Endothelial cell of umbilical vein (primary cell): Measurements from ENCODE around the gene PSMD3. TPM values are rescaled to one million over a fixed set of nuclear protein-coding genes. Genes with fewer than 3 reads are reported as not detected.

Experiments used
- BruUV-seq: library from RNA; stranded (reverse); fragments of 400-500 nt; replicated peaks from 2 replicates; lab custom pipeline; 2021; lab: Mats Ljungman, UMichigan
- CTCF ChIA-PET: fragments of 300-600, 350-600 bp; sonication (Branson Sonifier 250); formaldehyde crosslinking; loops from one replicate; lab custom pipeline; 2021; ENCODE audit warnings: antibody characterized with exemption, inconsistent platforms; lab: Charles Lee
- POLR2A ChIA-PET: fragments of 300-600, 350-600 bp; sonication (Branson Sonifier 250); formaldehyde crosslinking; loops from one replicate; lab custom pipeline; 2021; ENCODE audit warnings: antibody characterized with exemption, inconsistent platforms; lab: Charles Lee
- DNase-seq: peaks from one replicate; pipeline ENCODE4 v3.0.0-alpha.2; 2011; ENCODE audit warnings: low read depth, low spot score
- FAIRE-seq: peaks from 2 replicates; lab custom pipeline; 2011; peaks lifted over from hg19 to GRCh38; lab: Jason Lieb, UNC
- H2AFZ ChIP-seq: 2 replicates; pipeline ENCODE4 v1.6.0; 2012; ENCODE audit warnings: low read depth, low read length, control low read depth, inconsistent platforms
- H3K27ac ChIP-seq: 2 replicates; pipeline ENCODE4 v1.5.1; 2011; ENCODE audit warnings: low read depth, mild to moderate bottlenecking, control low read depth, low read length, moderate library complexity; ENCODE audit not compliant: insufficient read depth
- H3K27me3 ChIP-seq, 2 experiments: 2 replicates each; pipeline versions ENCODE4 v1.6.0 to v1.6.1; 2011; ENCODE audit warnings: low read length in 2 of 2, mixed read lengths in 1 of 2; ENCODE audit not compliant: control insufficient read depth in 2 of 2, insufficient read depth in 2 of 2
- H3K36me3 ChIP-seq, 2 experiments: 2 replicates in 1 of 2; 3 replicates in 1 of 2; pipeline ENCODE4 v1.5.1; 2011; ENCODE audit warnings: low read length in 2 of 2, mild to moderate bottlenecking in 1 of 2, moderate library complexity in 1 of 2; ENCODE audit not compliant: control insufficient read depth in 2 of 2, insufficient read depth in 2 of 2; ENCODE audit errors: extremely low read depth in 1 of 2
- H3K4me1 ChIP-seq: 3 replicates; pipeline ENCODE4 v1.5.1; 2011; ENCODE audit warnings: mild to moderate bottlenecking, low read length; ENCODE audit not compliant: control insufficient read depth, insufficient read depth; ENCODE audit errors: extremely low read depth
- H3K4me2 ChIP-seq: 2 replicates; pipeline ENCODE4 v1.6.1; 2011; ENCODE audit warnings: low read length, control low read depth, mixed read lengths; ENCODE audit not compliant: insufficient read depth
- H3K4me3 ChIP-seq, 3 experiments: fragments of 200-600 bp in 1 of 3; sonication (generic), shearing (Covaris generic) in 1 of 3; replicated peaks in 1 of 3; 2 replicates each; pipeline ENCODE4 v1.5.1; 2011 to 2016; ENCODE audit warnings: control low read depth in 3 of 3, low read length in 3 of 3, mild to moderate bottlenecking in 2 of 3, inconsistent platforms in 1 of 3, low read depth in 1 of 3, moderate library complexity in 1 of 3; ENCODE audit not compliant: insufficient read depth in 1 of 3
- H3K79me2 ChIP-seq: 2 replicates; pipeline ENCODE4 v1.6.0; 2012; ENCODE audit warnings: low read length, inconsistent platforms; ENCODE audit not compliant: control insufficient read depth, insufficient read depth
- H3K9ac ChIP-seq: replicated peaks from 2 replicates; pipeline ENCODE3; 2011; ENCODE audit warnings: low read length, control low read depth; ENCODE audit not compliant: insufficient read depth; ENCODE audit errors: extremely low read depth
- H3K9me1 ChIP-seq: replicated peaks from 3 replicates; pipeline ENCODE4 v1.6.0; 2011; ENCODE audit warnings: mild to moderate bottlenecking, low read length; ENCODE audit not compliant: control insufficient read depth, insufficient read depth; ENCODE audit errors: extremely low read depth
- H3K9me3 ChIP-seq: replicated peaks from 2 replicates; pipeline ENCODE4 v1.5.1; 2012; ENCODE audit warnings: low read length, inconsistent platforms; ENCODE audit not compliant: control insufficient read depth, insufficient read depth
- H4K20me1 ChIP-seq: replicated peaks from 2 replicates; pipeline ENCODE3; 2011; ENCODE audit warnings: mild to moderate bottlenecking, low read length; ENCODE audit not compliant: control insufficient read depth, insufficient read depth; ENCODE audit errors: extremely low read depth
- CTCF ChIP-seq, 2 donors: IDR thresholded peaks; 1 replicate in 1 of 2; 2 replicates in 1 of 2; pipeline ENCODE4 v1.5.1; 2011; ENCODE audit warnings: low read length in 2 of 2, mild to moderate bottlenecking in 2 of 2, moderate library complexity in 2 of 2, control low read depth in 1 of 2, inconsistent platforms in 1 of 2, low read depth in 1 of 2; ENCODE audit not compliant: insufficient read depth in 1 of 2; ENCODE audit errors: extremely low read depth in 1 of 2
- EZH2 ChIP-seq: IDR thresholded peaks from 2 replicates; pipeline ENCODE4 v1.6.1; 2012; ENCODE audit warnings: borderline replicate concordance, low read depth, mild to moderate bottlenecking, moderate library complexity, low read length, inconsistent platforms; ENCODE audit not compliant: severe bottlenecking
- FOS ChIP-seq: IDR thresholded peaks from 2 replicates; pipeline ENCODE4 v1.6.1; 2011; ENCODE audit warnings: mild to moderate bottlenecking, low read length, moderate library complexity, borderline replicate concordance; ENCODE audit not compliant: insufficient read depth
- GATA2 ChIP-seq: IDR thresholded peaks from 2 replicates; pipeline ENCODE4 v1.7.0; 2011; ENCODE audit warnings: low read depth, mild to moderate bottlenecking, moderate library complexity, mixed read lengths, low read length; ENCODE audit not compliant: insufficient read length, insufficient read depth
- JUN ChIP-seq: IDR thresholded peaks from 2 replicates; pipeline ENCODE4 v1.6.1; 2011; ENCODE audit warnings: borderline replicate concordance, low read depth; ENCODE audit not compliant: insufficient read length, insufficient read depth
- POLR2A ChIP-seq: IDR thresholded peaks from 2 replicates; pipeline ENCODE4 v1.6.1; 2012; ENCODE audit warnings: low read depth, mild to moderate bottlenecking, control low read depth, low read length
- POLR2AphosphoS5 ChIP-seq: IDR thresholded peaks from 2 replicates; pipeline ENCODE4 v1.6.1; 2012; ENCODE audit warnings: low read depth, mild to moderate bottlenecking, control low read depth, low read length, moderate library complexity; ENCODE audit not compliant: insufficient read depth
- dilution Hi-C: fragments of 300-500 bp; cut with MboI; formaldehyde crosslinking; loops from one replicate; pipeline ENCODE4 v1.15.0; 2019; ENCODE audit warnings: low sequenced_read_pairs; ENCODE audit not compliant: extremely low pct_ligation_motif_present
- intact Hi-C: fragments of 100-400 bp; cut with micrococcal nuclease; formaldehyde crosslinking; loops from one replicate; pipeline ENCODE4 v1.10.0; 2022
- polyA plus RNA-seq, 4 experiments: library from polyadenylated mRNA; depleted of rRNA in 3 of 4; stranded (reverse) in 3 of 4; unstranded in 1 of 4; fragments of >200 nt; gene quantifications; 2 replicates each; pipeline versions ENCODE4 v1.2.1 to v1.2.3, GENCODE V29; 2011 to 2012; ENCODE audit warnings: missing spikeins in 1 of 4
- total RNA-seq: library from RNA; stranded (reverse); gene quantifications from 2 replicates; pipeline ENCODE4 v1.2.3, GENCODE V29; 2021
- TF ChIP-seq, protein P1 (sequence below): IDR thresholded peaks from 2 replicates; pipeline ENCODE4 v1.6.1; 2011; ENCODE audit not compliant: insufficient read depth, insufficient read length

Gene PSMD3
- total and polyA plus RNA-seq, 2 donors (not counting 3 experiments of a cell fraction or from before 2014, with no cell fraction given) = 120 to 136 TPM

DNA sequence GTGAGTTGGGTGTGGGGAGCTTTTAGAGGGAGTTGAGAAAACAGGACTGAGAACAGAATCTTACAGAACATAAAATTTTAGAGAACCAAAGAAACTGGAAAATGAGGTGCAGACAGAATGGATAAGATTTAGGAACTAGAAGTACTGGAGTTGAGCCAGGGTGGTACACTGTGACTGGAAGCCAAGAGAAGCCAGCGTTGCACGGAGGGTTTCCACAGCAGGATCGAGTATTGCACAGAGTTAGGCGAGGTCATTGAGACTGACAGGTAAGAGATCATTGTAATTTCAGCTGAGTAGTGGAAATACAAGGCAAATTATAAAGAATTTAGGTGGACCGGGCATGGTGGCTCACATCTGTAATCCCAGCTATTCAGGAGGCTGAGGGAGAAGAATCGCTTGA lies 11.2 kb upstream of the PSMD3 start:
- Histone ChIP-seq H3K27me3 (peaks cover 13 to 27% of the 10 kb centered on the region in 2 experiments), H4K20me1 (no peaks in the 10 kb centered on the region), H3K79me2 (no peaks in the 10 kb centered on the region), H3K4me2 (no peak overlapping the region), H3K27ac (no peak overlapping the region), H3K4me3 (no peak overlapping the region), H3K36me3 (no peaks in the 10 kb centered on the region), H3K9ac (no peak overlapping the region), H2AFZ (no peak overlapping the region), H3K4me1 (no peaks in the 10 kb centered on the region), H3K9me1 (no peaks in the 10 kb centered on the region), H3K9me3 (no peaks in the 10 kb centered on the region)
- intact Hi-C loops (no loop called here), dilution Hi-C loops (no loop called here)
- POLR2A ChIA-PET = no interaction called here
- CTCF ChIA-PET = interaction anchor here (0.6 to 2.8 kb wide), 3 partner anchors 11 to 822 kb away, joined by 3 to 18 read pairs (median 6); no protein-coding TSS in a partner anchor
- FAIRE-seq (no peak), DNase-seq (no peak)
- TF ChIP-seq JUN (no peak), POLR2A (no peak), EZH2 (no peak), CTCF (IDR thresholded peaks at IDR 0.05; ENCODE audit: extremely low read depth in 1 of 2, insufficient read depth in 1 of 2, low read depth in 1 of 2, low read length in 2 of 2) (no peak), GATA2 (no peak), POLR2AphosphoS5 (no peak), FOS (no peak)
- TF ChIP-seq, protein P1, sequence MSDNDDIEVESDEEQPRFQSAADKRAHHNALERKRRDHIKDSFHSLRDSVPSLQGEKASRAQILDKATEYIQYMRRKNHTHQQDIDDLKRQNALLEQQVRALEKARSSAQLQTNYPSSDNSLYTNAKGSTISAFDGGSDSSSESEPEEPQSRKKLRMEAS = no peak
- no TSS peak for BruUV-seq
